NCI-H1092 (cell line): ENCODE measurements around the gene CCSER1.
A peak's percentile ranks its signal among the peaks of the same experiment; 100 is the strongest.
"Not testable (repeated sequence)": the region's sequence is repeated elsewhere in the genome, so short reads cannot be mapped to it uniquely, and the experiment has no call there.

Experiments
- DNase-seq: peaks from one replicate; lab custom pipeline; 2025; lab: John Stamatoyannopoulos, UW

CCSER1 gene

DNA sequence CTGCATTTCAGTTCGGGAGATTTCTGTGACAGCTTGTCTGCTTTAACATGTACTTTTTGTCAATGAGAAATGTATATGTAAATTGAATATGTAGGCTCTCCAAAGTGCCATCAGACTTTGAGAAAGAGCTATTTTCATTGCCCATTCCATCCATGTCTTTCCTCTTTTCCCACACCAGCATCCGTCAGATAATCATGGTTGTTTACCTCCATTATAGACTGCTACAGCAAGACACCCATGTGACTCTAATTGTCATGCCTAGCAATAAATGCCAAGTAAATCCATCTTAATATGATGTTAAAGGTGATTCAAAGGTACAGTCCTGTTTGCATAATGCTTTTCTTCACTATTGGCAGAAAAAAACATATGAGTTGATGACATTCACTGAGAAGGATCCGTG is 1157.3 kb downstream of the CCSER1 start:
- no peak for DNase-seq

DNA sequence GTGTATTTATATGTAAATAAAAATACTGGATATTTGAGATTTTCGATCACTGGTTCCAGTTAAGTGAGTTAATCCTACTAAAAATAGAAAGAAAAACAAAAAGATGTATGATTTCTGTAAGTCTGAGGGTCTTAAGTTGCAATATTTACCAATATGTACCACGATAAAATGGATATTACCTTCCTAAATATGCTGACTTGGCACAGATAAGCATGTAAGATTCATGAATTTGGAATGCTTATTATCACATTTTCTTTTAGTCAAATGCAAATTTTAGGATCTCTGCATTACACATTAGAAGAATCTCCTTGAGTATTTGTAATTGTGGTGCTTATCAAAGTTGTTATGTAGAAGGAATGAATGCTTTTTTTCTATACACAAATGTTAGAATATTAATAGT is 1158.3 kb downstream of the CCSER1 start:
- DNase-seq, result no peak

DNA sequence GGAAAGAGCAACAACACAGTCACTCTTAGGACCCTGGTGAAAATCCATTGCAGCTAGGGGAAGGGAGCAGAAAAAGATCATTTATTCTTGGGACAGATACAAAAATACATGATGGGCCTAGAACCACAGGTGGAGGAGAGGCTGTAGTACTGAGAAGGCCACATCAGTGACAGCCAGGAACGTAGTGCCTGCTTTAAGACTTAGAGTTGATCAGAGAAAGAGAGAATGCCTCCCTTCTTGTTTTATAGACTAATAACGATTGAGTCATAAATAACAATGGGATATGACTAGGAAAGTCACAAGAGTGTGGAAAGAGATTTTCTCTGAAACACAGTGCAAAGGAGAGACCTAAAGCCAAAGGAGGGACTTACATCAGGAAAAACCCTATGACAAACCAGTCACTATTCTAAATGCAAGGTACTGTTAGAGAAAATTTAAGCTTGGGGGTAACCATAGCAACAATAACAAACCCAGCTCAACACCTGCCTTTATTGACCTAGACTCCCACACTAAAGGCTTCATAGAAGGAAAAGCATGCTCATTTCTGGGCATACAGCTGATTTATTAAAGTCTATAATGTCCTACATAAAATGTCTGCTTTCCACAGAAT is 1161.6 kb downstream of the CCSER1 start:
- DNase-seq, result peak; percentile 11

DNA sequence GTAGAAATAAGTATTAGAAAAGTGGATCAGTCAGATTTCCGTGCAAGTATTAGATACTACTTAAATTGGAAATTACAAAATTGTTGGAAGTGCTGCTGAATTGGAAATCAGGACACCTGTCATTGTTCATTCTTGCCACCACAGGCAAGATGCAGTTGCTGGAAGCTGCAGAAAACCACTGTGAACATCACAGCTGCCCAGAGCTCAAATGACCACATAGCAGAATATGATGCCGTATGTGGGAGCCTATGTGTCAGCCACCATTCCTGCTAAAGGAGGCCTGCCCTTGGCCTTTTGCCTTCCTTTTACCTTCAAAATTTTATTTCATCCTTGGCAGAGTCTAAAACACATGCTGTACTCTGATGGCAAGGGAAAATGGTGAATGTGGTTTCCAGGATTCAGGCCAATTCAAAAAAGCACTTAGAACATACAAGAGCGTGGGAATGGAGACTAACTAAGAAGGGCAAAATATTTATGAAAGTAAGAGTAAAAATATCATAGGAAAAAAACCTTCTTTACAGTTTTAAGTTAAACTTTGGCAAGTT is 1171.0 kb downstream of the CCSER1 start:
- no peak for DNase-seq

DNA sequence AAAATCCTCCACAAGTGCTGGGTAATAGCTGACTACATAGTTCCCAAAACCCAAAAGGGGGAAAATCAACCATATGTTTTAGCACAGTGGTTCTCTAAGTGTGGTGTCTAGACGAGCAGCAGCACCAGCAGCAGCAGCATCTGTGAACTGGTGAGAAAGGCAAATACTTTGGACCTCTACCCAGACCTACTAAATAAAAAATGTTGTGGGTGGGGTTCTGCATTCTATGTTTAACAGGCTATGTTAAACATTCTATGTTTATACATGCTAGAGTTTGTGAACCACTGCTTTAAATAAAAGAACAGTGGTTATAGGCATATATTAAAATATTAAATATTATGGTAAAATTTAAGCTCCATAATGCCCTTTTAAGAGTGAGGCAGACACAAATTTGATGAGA is 1171.6 kb downstream of the CCSER1 start:
- no peak for DNase-seq

DNA sequence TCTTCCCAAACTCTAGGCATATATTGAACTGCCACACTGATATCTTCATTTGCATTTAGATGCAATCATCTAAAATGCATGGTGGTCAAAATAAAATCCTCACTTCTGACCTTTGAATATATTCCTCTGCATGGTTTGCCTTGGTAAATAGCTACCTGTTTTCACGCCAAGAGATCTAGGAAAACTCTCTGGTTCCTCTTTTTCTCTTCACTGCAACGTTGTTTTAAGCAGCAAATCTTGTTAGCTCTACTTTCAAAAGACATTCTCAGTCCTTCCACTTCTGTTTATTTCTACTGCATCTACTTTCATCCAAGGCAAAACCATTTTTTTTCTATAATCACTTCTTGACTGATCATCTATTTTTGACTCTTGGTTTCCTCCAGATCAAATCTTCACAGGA is 1174.9 kb downstream of the CCSER1 start:
- DNase-seq, result no peak

DNA sequence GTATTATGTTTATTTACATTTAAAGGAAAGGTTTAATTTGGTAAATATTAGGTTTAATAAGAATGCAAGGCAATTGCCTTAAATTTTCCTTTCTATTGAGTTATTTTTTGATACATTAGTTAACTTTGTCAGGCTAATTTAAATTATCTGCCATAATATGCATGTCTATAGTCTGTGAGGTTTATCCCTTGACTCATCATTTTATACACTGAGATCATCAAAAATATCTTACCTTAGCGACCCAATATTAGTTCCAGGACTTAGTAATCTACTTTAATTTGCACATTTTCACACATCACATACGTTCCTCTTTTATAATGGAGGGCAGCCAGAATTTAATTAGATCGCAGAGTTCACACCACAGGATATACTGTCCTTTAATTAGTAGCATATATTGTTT is 1177.1 kb downstream of the CCSER1 start:
- DNase-seq, result no peak

DNA sequence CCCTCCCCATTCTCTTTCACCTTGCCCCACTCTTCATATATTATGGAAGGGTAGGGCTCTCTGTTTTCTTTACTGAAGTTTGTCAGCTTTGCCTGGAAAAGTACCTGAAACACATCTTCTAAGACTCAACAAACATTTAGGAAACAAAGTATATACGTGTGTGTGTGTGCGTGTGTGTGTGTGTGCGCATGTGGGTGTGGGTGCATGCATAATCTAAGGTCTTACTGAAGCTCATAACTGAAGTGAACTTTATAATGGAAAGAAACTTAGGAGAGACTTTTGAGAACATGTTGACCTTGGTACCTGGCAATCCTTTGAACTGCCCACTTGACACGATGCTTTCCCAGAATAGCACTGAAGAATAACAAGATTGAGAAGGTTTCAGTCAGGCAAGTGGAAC is 1190.2 kb downstream of the CCSER1 start:
- DNase-seq, result no peak

DNA sequence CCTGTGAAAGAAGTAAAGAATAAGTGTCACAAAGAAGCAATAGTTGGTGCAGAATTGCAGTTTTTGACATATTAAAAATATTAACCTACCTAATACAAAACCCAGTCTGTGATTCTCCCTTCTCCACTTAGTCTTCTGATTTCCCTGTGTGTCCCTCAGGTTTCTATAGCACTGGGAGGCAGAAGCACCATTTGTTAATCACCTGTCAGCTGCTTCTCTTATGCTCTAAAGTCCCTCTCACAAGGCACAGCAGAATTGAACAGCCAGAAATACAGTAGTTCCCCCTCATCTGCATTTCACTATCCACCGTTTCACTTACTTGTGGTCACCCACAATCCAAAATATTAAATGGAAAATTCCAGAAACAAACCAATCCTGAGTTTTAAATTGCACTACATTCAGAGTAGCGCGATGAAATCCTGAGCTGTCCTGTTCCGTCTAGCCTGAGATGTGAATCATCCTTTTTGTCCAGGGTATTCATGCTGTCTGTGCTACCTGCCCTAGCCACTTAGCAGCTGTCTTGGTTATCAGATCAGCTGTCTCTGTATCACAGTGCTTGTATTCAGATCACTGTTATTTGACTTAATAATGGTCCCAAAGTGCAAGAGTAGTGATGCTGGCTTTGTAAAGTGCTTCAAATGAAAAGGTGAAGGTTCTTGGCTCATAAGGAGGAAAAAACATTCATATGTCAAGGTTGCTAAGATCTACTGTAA is 1192.5 kb downstream of the CCSER1 start:
- DNase-seq, result no peak

DNA sequence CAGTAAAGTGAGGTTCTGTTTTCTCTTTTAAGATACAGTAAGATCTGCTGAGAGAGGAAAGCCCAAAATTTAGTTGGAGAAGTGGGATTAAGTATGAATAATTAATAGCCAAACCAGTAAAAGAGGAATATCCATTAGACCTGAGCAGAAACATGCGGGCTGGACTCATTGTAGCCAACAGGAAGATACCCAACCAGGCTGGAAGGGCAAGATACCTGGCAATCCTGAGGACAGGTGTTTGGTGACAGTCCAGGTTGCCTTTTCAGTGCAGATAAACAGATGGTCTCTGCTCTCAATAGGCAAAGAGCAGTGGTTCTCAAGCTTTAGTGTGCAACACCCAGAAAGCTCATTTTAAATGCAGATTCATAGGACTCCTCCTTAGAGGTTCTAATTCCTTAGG is 1195.8 kb downstream of the CCSER1 start:
- no peak for DNase-seq

DNA sequence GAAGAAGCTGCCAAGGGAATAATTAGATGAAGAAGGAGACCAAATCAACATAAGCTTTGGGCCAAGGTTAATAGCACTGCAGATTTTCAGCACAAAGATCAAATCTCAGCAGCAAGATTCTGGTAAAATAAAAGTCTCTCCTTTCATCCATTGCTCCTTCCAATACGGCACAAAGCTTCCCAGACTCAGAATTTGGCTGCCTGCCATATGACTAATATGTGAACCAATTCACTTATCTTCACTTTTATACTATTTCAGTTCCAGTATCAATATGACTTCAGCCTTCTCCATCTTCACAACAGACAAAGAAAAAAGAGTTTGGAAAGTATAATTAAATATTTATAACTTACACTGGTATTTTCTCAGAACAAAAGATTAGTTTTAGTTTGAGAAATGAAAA is 1198.3 kb downstream of the CCSER1 start:
- DNase-seq, result no peak

DNA sequence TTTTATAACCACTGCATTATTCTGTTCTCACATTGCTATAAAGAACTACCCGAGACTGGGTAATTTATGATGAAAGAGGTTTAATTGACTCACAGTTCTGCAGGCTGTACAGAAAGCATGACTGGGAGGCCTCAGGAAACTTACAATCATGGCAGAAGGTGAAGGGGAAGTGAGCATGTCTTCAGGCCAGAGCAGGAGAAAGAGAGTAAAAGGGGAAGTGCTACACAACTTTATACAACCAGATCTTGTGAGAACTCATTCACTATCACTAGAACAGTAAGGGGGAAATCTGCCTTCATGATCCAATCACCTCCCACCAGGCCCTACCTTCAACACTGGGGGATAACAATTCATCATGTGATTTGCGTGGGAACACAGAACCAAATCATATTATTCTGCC is 1199.0 kb downstream of the CCSER1 start:
- DNase-seq, result not testable (repeated sequence)

DNA sequence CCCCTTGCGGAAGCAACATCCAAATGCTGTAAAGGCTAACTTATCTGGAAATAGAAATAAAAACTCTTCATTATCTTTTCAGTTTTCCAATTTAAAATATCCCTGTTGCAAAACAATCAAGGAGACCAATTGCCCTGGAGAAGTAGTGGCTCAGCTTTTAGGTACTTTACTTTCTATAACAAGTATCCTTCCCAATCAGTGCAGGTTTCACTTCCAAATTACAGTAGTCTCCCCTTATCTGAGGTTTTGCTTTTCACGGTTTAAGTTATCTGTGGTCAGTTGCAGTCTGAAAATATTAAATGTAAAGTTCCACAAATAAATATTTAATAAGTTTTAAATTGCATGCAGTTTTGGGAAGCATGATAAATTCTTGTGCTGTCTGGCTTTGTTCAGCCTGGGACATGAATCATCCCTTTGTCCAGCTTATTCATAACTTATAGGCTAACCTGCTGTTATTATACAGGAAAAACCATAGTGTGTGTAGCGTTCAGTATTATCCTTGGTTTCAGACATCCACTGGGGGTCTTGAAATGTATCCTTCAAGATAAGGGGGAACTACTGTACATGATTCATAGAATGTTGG is 1203.5 kb downstream of the CCSER1 start:
- DNase-seq, result no peak

DNA sequence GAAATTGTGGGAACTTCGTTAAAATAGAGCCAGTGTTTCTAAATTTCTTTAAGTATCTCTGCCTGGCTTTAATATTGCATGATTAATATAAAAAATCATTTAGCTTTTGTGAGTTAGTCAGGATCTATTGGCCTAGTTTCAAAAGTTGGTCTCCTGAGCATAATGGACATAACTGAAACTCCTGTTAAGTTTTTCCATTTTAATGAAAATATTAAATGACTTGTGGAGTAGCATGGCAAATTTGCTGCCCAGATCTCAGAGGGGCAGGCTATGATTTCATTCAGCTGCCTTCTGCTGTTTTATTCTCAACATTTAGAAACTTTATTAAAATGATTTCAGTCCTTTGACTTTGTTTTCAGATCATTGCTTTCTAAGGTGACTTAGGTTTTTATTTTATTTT is 1213.6 kb downstream of the CCSER1 start:
- no peak for DNase-seq

DNA sequence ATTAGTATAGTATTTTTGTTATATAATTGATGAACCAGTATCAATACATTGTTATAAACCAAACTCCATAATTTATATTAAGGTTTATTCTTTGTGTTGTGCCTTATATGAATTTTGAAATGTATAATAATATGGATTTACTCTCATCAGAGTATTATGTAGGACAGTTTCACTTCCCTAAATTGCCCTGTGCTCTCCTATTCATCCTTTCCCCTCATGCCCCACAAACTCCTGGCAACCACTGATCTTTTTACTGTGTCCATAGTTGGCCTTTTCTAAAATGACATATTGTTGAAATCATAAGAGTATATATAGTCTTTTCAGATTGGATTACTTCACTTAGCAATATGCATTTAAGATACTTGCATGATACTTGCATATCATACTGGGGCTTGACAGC is 1218.4 kb downstream of the CCSER1 start:
- no peak for DNase-seq

DNA sequence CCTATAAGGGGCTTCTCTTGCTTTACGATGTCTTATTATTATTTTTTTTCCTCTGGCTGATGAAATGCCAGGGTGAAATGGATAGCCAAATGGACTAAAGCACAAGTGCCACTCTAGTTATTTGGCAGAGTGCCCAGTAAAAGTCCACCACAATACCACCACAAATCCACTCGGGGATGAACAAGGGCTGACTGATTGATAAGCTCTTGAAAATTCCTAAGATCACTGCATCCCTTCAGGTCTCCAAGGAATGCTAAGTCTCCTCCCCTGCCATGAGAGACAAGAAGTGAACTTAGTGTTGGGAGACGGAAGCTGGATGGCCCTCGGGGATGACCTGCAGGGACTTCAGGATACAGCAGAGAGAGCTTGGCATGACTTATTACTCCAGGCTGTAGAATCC is 1229.3 kb downstream of the CCSER1 start:
- DNase-seq, result not testable (repeated sequence)

DNA sequence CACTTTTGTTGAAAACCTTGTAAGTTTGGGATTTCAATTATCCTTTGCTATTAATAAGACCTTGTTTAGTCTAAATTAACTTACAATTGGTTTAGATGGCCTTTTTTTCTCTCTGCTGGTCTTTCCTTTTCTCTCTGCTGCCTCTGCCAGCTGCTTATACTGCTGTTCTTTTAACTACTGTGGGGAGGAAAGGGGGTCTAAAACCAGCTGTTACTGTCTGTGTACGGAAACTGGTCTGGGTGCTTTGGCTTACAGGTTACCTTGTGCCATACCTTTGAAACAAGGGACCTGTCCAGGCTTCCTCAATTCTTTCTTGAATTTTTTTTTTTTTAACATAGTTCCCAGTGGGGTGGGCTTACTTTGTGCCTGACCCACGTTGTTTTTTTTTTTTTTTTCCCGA is 1230.8 kb downstream of the CCSER1 start:
- DNase-seq, result not testable (repeated sequence)

DNA sequence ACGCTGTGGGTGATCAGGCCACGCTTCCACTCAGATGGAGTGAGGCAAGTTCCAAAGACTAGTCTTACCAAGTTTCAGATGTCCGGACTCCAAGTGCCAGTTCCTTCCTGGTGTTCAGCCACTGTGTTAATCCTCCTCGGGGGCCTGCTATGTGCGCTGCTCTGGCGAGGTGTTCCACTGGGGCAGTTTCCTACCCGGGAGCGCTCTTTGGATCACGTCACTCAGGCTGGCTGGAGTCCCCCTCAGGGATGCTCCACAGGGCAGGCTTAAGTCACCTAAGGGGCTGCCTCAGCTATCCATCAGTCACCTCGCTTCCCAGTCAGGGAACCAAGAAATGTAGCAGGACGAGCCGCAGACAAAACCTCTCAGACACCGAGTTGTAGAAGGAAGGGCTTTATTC is 1231.4 kb downstream of the CCSER1 start:
- DNase-seq, result not testable (repeated sequence)

DNA sequence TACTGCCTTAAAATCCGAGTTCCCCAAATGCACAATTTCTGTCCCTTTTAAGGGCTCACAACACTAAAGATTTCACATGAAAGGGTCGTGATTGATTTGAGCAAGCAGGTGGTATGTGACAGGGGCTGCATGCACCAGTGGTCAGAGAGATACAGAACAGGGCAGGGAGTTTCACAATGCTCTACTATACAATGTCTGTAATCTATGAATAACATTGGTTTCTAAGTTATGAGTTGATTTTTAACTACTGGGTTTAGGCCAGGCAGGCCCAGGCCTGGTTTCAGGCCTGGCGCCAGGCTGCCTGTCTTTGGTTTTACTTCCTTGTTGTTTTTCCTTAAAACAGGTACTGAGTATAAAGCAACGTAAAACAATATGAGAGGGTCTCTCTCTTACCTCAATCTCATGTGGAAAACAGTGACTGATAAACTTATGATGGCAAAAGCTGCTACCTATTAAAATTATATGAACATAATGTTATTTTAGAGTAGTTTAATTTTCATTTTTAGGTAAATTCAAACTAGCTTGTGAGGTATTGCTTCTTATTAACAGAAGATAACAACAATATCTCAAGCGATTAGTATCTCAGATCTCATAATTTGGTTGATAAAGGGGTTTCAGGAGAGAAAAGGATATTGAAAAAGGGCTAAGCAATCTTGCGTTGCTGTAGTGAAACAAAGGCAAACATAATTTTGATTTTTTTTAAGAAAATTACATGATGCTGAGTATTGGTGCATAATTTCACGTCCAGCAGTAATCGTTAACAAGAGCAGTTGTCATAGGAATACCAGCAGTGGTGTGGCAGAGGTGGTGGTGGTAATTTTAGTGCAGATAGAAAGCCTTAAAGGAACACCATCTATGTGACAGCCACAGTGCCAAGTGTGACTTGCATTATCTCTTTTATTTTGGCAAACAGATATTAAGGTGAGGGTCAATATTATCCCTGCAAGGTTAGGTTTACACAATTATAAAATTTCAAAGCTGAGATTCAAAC is 1232.1 kb downstream of the CCSER1 start:
- no peak for DNase-seq

DNA sequence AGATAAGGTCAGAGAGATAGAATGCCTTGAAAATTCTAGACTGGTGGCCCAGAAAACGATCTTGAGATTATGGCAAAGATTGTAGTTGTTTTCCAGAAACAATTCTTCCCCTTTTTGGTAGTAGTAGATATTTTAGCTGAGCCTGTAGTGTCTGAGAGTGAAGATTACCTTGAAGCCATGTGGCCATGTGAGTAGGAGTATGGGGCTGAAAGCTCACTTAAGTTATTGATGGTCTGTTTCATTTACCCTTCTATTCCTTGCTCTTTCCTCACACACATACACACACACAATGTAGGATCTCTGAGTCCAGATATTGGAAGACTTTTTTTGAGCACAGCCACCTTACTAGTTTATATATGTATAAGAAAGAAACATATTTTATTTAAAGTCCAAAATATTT is 1234.9 kb downstream of the CCSER1 start:
- no peak for DNase-seq

DNA sequence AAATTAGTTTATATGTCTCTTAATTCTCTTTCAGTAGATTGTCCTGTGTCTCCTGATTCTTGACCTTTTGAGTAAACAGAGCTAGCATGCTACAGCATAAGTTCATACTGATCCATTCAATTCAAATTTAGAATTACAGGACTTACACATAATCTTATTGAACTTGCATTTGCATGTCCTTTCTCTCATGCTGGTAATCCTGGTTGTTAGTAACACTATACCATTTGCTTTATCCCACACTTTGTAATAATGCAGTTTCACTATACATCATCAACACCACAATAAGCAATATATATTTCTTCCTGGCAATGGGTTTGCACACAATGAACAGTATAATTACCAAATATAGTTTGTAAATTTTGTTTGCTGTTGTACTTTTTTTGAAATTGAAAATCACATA is 1239.4 kb downstream of the CCSER1 start:
- no peak for DNase-seq

DNA sequence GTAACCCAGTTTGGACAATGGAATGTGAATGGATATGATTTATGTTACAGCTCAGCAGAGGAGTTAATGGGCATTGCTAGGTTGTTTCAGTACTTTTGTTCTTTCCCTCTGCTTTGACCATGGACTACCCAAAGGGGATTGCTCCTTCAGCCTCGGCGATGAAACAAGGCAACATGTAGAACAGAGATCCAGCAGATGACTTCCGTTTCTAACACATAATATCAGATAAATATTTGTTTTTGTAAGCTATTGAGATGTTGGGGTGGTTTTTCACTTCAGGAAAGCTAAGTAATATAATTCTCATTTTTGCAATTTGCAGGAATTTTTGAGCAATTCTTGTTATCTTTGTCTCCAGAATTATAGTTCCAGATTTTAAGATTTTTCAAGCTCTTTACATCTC is 1241.9 kb downstream of the CCSER1 start:
- DNase-seq, result no peak
